DMS53 treated with DMSO at 0.1 percent for 48 hours (cell line): ENCODE data around the gene IQGAP1.
"Not testable (repeated sequence)": the region's sequence is repeated elsewhere in the genome, so short reads cannot be mapped to it uniquely, and the experiment has no call there.

Experiments
- DNase-seq: peaks from one replicate; lab custom pipeline; 2025; ENCODE audit not compliant: unreplicated experiment; lab: John Stamatoyannopoulos, UW

The IQGAP1 gene

DNA sequence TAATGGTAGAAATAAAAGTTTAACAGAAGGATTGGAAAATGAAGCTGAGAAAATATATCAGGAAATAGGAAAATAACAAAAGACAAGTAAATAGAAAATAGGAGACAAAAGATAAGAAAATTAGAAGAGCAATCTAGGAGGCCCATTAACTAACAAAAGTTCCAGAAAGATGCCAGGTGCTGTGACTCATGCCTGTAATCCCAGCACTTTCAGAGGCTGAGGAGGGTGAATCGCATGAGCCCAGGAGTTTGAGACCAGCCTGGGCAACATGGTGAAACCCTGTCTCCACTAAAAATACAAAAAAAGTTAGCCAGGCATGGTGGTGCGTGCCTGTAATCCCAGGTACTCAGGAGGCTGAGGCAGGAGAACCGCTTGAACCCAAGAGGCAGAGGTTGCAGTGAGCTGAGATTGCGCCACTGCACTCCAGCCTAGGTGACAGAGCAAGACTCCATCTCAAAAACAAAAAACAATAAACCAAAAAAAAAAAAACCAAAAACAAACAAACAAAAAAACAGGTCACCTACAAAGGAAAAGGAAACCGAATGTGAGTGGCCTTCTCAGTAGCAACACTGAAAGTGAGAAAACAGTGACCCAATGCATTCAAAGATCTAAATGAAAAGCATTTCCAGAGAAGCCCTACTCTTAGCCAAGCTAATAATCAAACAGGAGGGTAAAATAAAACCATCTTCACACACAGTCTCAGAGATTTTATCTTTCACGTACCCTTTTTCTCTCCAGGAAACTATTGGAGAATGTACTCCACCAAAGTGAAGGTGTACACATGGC lies 136.2 kb downstream of the IQGAP1 start:
- not testable (repeated sequence) for DNase-seq

- no peak for DNase-seq
These were observed 140.9 kb downstream of the IQGAP1 start for GRCh38 chr15:90529011-90529370.

- no peak for DNase-seq
These were observed 141.6 kb downstream of the IQGAP1 start, which contains the start of gene CRTC3 for GRCh38 chr15:90529371-90530249. Gene CRTC3, plus strand, starts transcription at chr15:90529923. Its CDS starts 149 bp downstream, at chr15:90530072.

- no peak for DNase-seq
These were observed 142.4 kb downstream of the IQGAP1 start for GRCh38 chr15:90530250-90531051.

GRCh38 chr15:90531147-90531546 lies 143.1 kb downstream of the IQGAP1 start:
- no peak for DNase-seq

DNA sequence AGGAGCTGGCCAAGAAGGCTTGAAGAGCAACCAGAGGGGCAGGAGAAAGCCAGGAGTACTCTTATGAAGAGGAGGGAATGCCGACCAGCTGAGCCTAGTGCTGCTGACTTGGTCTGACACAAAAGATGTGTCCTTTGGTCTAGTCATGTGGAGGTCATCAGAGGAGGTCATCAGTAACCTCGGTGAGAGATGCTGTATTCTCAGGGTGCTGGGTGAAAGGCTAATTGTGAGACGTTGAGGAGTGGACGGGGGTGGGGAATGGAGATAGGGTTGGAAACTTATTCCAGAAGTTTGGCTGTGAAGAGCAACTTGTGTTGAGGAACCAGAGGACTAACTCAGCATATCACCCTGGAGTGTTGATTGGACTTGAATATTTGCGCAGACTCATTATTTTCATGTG lies 147.2 kb downstream of the IQGAP1 start:
- no peak for DNase-seq

GRCh38 chr15:90539789-90540188 lies 151.7 kb downstream of the IQGAP1 start:
- no peak for DNase-seq

- no peak for DNase-seq
These were observed 152.7 kb downstream of the IQGAP1 start for GRCh38 chr15:90540768-90541167.

DNA sequence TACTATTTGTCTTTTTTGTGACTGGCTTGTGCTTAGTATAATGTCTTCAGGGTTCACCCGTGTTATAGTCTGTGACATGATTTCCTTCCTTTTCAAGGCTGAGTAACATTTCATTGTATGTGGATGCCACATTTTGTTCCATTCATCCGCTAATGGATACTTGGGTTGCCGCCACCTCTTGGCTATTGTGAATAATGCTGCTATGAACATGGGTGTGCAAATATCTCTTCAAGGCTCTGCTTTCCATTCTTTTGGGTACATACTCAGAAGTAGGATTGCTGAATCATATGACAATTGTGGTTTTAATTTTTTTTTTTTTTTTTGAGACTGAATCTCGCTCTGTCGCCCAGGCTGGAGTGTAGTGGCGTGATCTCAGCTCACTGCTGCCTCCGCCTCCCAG lies 157.1 kb downstream of the IQGAP1 start:
- no peak for DNase-seq

DNA sequence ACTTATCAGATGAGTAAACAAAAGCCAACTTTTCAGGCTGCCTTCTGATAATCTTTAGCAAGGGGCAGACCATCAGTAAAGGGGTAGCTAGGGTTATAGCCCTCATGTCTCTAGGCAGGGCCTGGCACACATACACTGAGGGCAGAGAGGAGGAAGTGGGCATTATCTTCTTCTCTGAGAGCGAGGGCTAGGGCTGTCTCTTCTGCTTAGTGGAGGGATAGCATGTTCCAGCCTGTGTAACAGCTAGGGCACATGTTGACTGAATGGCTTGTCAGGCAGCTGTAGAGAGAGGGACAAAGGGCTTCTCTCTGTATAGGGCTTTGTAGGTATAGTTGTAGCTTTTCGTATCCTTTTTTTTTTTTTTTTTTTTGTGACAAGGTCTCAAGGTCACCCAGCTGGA lies 159.5 kb downstream of the IQGAP1 start:
- no peak for DNase-seq

- no peak for DNase-seq
These were observed 162.9 kb downstream of the IQGAP1 start for GRCh38 chr15:90550919-90551318.
